Mesodermal cell (in vitro differentiated cells): ENCODE data around the gene FRS2.

Source experiments
- H3K27ac ChIP-seq: 2 replicates; pipeline ENCODE4 v1.7.0; 2013; ENCODE audit warnings: mild to moderate bottlenecking, low read depth, low read length, moderate library complexity; ENCODE audit not compliant: severe bottlenecking
- H3K36me3 ChIP-seq: 2 replicates; pipeline ENCODE4 v1.7.1; 2013; ENCODE audit warnings: mild to moderate bottlenecking, low read length, moderate library complexity; ENCODE audit not compliant: control insufficient read depth, insufficient read depth
- H3K4me1 ChIP-seq: one replicate; pipeline ENCODE4 v1.7.1; 2013; ENCODE audit warnings: mild to moderate bottlenecking, low read length; ENCODE audit not compliant: insufficient read depth, control insufficient read depth, poor library complexity, severe bottlenecking
- H3K4me3 ChIP-seq: 2 replicates; pipeline ENCODE4 v1.7.0; 2013; ENCODE audit warnings: low read length, control low read depth, mild to moderate bottlenecking; ENCODE audit not compliant: insufficient read depth, poor library complexity, severe bottlenecking; ENCODE audit errors: extremely low read depth
- H3K9me3 ChIP-seq: 2 replicates; pipeline ENCODE4 v1.7.1; 2013; ENCODE audit warnings: mild to moderate bottlenecking, low read length, moderate library complexity; ENCODE audit not compliant: control insufficient read depth
- WGBS, 2 experiments: methylation state at CpG; one replicate each; pipeline ENCODE4 v1.1.5; 2013; ENCODE audit warnings: missing lambda C conversion rate in 2 of 2; ENCODE audit not compliant: insufficient coverage in 2 of 2; 5-methylcytosine and 5-hydroxymethylcytosine counted together

Gene FRS2

GRCh38 chr12:69513297-69513696 is 43.1 kb downstream of the FRS2 start:
- WGBS, 2 experiments: no CpG with 5 or more reads among the region's 1 CpG
- Histone ChIP-seq H3K36me3 (no peaks in the 10 kb centered on the region), H3K27ac (no peak overlapping the region), H3K9me3 (no peaks in the 10 kb centered on the region), H3K4me1 (peaks cover 41% of the 10 kb centered on the region), H3K4me3 (no peak overlapping the region)

GRCh38 chr12:69514111-69514510 is 43.9 kb downstream of the FRS2 start:
- Histone ChIP-seq H3K27ac (no peak overlapping the region), H3K9me3 (no peaks in the 10 kb centered on the region), H3K4me3 (no peak overlapping the region), H3K4me1 (peaks cover 38% of the 10 kb centered on the region), H3K36me3 (no peaks in the 10 kb centered on the region)
- WGBS, 2 experiments: 92 to 100% methylated on average over 2 of the region's 2 CpGs

DNA sequence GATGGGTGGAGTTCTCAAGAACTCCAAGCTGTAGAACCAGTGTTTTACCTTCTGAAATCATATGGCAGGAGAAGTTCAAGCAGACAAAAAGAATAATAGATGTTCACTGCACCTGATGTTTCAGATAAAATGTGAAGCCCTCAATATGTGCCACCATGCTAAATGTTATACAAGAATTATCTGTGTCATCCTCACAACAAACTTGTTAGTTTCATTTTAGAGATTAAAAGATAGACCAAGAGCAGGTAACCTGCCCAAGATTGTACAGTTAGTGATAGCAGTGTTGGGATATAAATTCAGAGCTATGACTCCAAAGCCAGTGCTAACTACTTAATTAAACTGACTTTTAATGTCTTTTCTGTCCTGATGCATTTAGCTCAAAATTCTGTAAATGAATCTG is 44.7 kb downstream of the FRS2 start:
- no peaks in the 10 kb centered on the region for H3K36me3 ChIP-seq
- no peak overlapping the region for H3K4me3 ChIP-seq
- peaks cover 30% of the 10 kb centered on the region for H3K4me1 ChIP-seq
- peak overlapping the region; percentile 19 for H3K27ac ChIP-seq
- no peaks in the 10 kb centered on the region for H3K9me3 ChIP-seq

DNA sequence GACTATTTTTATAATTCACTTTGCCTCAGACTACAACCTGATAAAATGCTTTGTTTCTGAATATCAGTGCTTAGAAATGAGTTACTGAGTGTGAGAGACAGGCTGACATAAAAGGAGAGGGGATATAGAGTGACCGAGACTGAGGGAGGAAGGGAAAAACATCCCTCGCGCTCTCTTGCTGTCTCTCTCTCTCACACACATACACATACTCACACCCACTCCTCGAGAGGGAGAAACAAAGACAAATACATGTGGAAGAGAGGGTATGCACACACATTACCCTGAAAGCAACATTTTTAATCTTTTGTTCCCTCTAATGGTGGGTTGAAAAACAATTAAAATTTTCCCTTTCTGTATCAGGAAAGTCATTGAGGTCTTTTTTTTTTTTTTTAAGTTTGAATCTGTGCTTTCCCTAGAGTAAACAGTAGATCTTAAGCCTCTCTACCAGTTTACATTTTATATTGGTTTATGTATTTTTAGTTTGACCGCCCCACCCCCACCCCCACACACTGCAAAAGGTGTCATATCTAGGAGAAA is 45.3 kb downstream of the FRS2 start:
- peak overlapping the region; percentile 19 for H3K27ac ChIP-seq
- H3K36me3 ChIP-seq: no peaks in the 10 kb centered on the region
- H3K4me3 ChIP-seq: no peak overlapping the region
- WGBS, 2 experiments: no CpG with 5 or more reads among the region's 5 CpGs
- H3K4me1 ChIP-seq: peaks cover 24% of the 10 kb centered on the region
- no peaks in the 10 kb centered on the region for H3K9me3 ChIP-seq

DNA sequence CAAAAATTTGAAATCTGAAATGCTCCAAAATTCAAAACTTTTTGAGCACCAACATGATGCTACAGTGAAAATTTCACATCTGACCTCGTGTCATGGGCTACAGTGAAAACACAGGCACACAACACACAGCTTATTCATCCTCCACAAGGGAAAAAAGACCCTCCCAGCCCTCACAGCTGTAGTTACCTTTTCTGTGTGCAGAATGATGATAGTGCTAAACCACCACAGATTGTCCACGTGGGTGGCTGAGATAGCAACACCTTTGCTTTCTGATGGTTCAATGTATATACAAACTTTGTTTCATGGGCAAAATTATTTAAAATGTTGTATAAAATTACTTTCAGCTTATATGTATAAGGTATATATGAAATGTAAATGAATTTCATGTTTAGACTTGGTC is 46.8 kb downstream of the FRS2 start:
- Histone ChIP-seq H3K4me1 (peaks cover 20% of the 10 kb centered on the region), H3K27ac (no peak overlapping the region), H3K4me3 (no peak overlapping the region), H3K36me3 (no peaks in the 10 kb centered on the region), H3K9me3 (peaks cover 4% of the 10 kb centered on the region)
- 100% methylated on average over 1 of the region's 2 CpGs; no CpG with 5 or more reads in 1 of the 2 experiments for whole genome bisulfite sequencing, 2 experiments

DNA sequence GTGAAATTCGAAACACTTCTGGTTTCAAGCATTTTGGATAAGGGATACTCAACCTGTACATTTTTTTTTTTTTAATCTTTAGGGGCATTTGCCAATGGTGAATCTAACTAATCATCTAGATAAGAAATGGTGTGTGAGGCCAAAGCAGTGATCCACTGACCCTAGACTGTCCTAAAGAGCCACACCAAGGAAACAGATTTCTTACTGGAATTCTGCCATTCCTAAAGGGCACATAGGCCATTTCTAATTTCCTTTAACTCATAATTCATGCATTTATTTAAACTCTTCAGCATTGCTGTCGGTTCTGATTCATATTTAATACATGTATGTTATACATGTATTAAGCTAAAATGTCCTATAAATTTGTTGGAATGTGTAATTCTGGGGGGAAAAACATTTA is 47.2 kb downstream of the FRS2 start:
- Histone ChIP-seq H3K36me3 (no peaks in the 10 kb centered on the region), H3K4me3 (no peak overlapping the region), H3K4me1 (peaks cover 16% of the 10 kb centered on the region), H3K9me3 (peaks cover 7% of the 10 kb centered on the region), H3K27ac (no peak overlapping the region)
- WGBS, 2 experiments: no CpG with 5 or more reads among the region's 2 CpGs

DNA sequence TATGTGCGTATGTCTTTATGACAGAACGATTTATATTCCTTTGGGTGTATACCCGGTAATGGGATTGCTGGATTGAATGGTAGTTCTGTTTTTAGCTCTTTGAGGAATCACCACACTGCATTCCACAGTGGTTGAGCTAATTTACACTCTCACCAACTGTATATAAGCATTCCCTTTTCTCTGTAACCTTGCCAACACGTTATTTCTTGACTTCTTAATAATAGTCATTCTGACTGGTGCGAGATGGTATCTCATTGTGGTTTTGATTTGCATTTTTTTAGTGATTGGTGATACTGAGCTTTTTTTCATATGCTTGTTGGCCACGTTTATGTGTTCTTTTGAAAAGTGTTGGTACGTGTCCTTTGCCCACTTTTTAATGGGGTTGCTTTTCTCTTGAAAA is 49.7 kb downstream of the FRS2 start:
- no peak overlapping the region for H3K27ac ChIP-seq
- peaks cover 5% of the 10 kb centered on the region for H3K4me1 ChIP-seq
- H3K9me3 ChIP-seq: peaks cover 18% of the 10 kb centered on the region
- H3K4me3 ChIP-seq: no peak overlapping the region
- peaks cover 2% of the 10 kb centered on the region for H3K36me3 ChIP-seq
- WGBS, 2 experiments: 53 to 87% methylated on average over 2 to 5 of the region's 7 CpGs

GRCh38 chr12:69523433-69524330 is 53.5 kb downstream of the FRS2 start:
- WGBS, 2 experiments: 95 to 97% methylated on average over 6 to 9 of the region's 11 CpGs
- H3K4me3 ChIP-seq: no peak overlapping the region
- H3K4me1 ChIP-seq: peaks cover 13% of the 10 kb centered on the region
- peaks cover 18% of the 10 kb centered on the region for H3K9me3 ChIP-seq
- H3K36me3 ChIP-seq: peaks cover 2% of the 10 kb centered on the region
- no peak overlapping the region for H3K27ac ChIP-seq

- Histone ChIP-seq H3K36me3 (peaks cover 2% of the 10 kb centered on the region), H3K4me1 (peaks cover 19% of the 10 kb centered on the region), H3K27ac (no peak overlapping the region), H3K9me3 (peaks cover 18% of the 10 kb centered on the region), H3K4me3 (no peak overlapping the region)
- 93 to 100% methylated on average over 2 of the region's 2 CpGs for WGBS, 2 experiments
Observed at GRCh38 chr12:69524331-69524630, 54.1 kb downstream of the FRS2 start.

GRCh38 chr12:69524755-69525469 is 54.7 kb downstream of the FRS2 start:
- peaks cover 18% of the 10 kb centered on the region for H3K9me3 ChIP-seq
- peaks cover 2% of the 10 kb centered on the region for H3K36me3 ChIP-seq
- H3K4me1 ChIP-seq: peaks cover 23% of the 10 kb centered on the region
- H3K27ac ChIP-seq: no peak overlapping the region
- WGBS, 2 experiments: 93 to 100% methylated on average over 2 of the region's 2 CpGs
- H3K4me3 ChIP-seq: no peak overlapping the region
